SJCRH30 (cell line): ENCODE measurements around the gene ANK3. TPM values are rescaled to one million over a fixed set of nuclear protein-coding genes. Genes with fewer than 3 reads are reported as not detected.
A peak's percentile ranks its signal among the peaks of the same experiment; 100 is the strongest.

ENCODE experiments used
- DNase-seq, 2 experiments: peaks; one replicate each; pipeline ENCODE4 v3.0.0-alpha.2; 2015 to 2020
- H3K27ac ChIP-seq: fragments of 250-450 bp; sonication (Bioruptor Pico); 2 replicates; pipeline ENCODE4 v1.5.1; 2020; ENCODE audit warnings: mild to moderate bottlenecking, moderate library complexity
- H3K27me3 ChIP-seq: fragments of 250-450 bp; sonication (Bioruptor Pico); 2 replicates; pipeline ENCODE4 v1.5.1; 2020; ENCODE audit warnings: mild to moderate bottlenecking, moderate library complexity
- H3K36me3 ChIP-seq: fragments of 250-450 bp; sonication (Bioruptor Pico); 2 replicates; pipeline ENCODE4 v1.5.1; 2020; ENCODE audit warnings: mild to moderate bottlenecking, moderate library complexity
- H3K4me1 ChIP-seq: fragments of 250-450 bp; sonication (Bioruptor Pico); 2 replicates; pipeline ENCODE4 v1.5.1; 2020; ENCODE audit warnings: mild to moderate bottlenecking, moderate library complexity
- H3K4me3 ChIP-seq: fragments of 250-450 bp; sonication (Bioruptor Pico); 2 replicates; pipeline ENCODE4 v1.5.1; 2020; ENCODE audit warnings: mild to moderate bottlenecking, moderate library complexity
- H3K9me3 ChIP-seq: fragments of 250-450 bp; sonication (Bioruptor Pico); replicated peaks from 2 replicates; pipeline ENCODE4 v1.5.1; 2020; ENCODE audit warnings: mild to moderate bottlenecking, moderate library complexity
- total RNA-seq: library from RNA; depleted of rRNA; stranded (reverse); fragments of >200 nt; shearing (Covaris generic); gene quantifications from 2 replicates; pipeline ENCODE4 v1.2.3, GENCODE V29; 2014

The ANK3 gene
- total RNA-seq, 1 experiment from 2014 or later: 2.5 TPM

GRCh38 chr10:60258429-60258797 is 131.3 kb downstream of the ANK3 start:
- H3K4me1 ChIP-seq: no peaks in the 10 kb centered on the region
- H3K36me3 ChIP-seq: no peaks in the 10 kb centered on the region
- no peak overlapping the region for H3K4me3 ChIP-seq
- H3K9me3 ChIP-seq: no peaks in the 10 kb centered on the region
- DNase-seq: no peak
- H3K27ac ChIP-seq: no peak overlapping the region
- H3K27me3 ChIP-seq: no peaks in the 10 kb centered on the region

- Histone ChIP-seq H3K4me3 (no peak overlapping the region), H3K36me3 (no peaks in the 10 kb centered on the region), H3K9me3 (no peaks in the 10 kb centered on the region), H3K27me3 (no peaks in the 10 kb centered on the region), H3K27ac (no peak overlapping the region), H3K4me1 (no peaks in the 10 kb centered on the region)
- no peak for DNase-seq
These were observed 131.8 kb downstream of the ANK3 start for GRCh38 chr10:60257767-60258428.

- Histone ChIP-seq H3K4me1 (no peaks in the 10 kb centered on the region), H3K36me3 (no peaks in the 10 kb centered on the region), H3K9me3 (no peaks in the 10 kb centered on the region), H3K27ac (no peak overlapping the region), H3K27me3 (no peaks in the 10 kb centered on the region), H3K4me3 (no peak overlapping the region)
- no peak for DNase-seq
These were observed 134.9 kb downstream of the ANK3 start for GRCh38 chr10:60254776-60255175.

GRCh38 chr10:60253484-60253883 is 136.2 kb downstream of the ANK3 start:
- H3K27me3 ChIP-seq: no peaks in the 10 kb centered on the region
- H3K4me3 ChIP-seq: no peak overlapping the region
- DNase-seq: no peak
- no peaks in the 10 kb centered on the region for H3K9me3 ChIP-seq
- H3K27ac ChIP-seq: no peak overlapping the region
- H3K36me3 ChIP-seq: no peaks in the 10 kb centered on the region
- no peaks in the 10 kb centered on the region for H3K4me1 ChIP-seq

GRCh38 chr10:60252688-60253087 is 137.0 kb downstream of the ANK3 start:
- Histone ChIP-seq H3K4me1 (no peaks in the 10 kb centered on the region), H3K4me3 (no peak overlapping the region), H3K27me3 (no peaks in the 10 kb centered on the region), H3K36me3 (no peaks in the 10 kb centered on the region), H3K9me3 (no peaks in the 10 kb centered on the region), H3K27ac (no peak overlapping the region)
- DNase-seq: no peak

GRCh38 chr10:60246382-60246781 is 143.3 kb downstream of the ANK3 start:
- Histone ChIP-seq H3K4me3 (no peak overlapping the region), H3K9me3 (no peaks in the 10 kb centered on the region), H3K27ac (no peak overlapping the region), H3K36me3 (no peaks in the 10 kb centered on the region), H3K4me1 (no peaks in the 10 kb centered on the region), H3K27me3 (no peaks in the 10 kb centered on the region)
- no peak for DNase-seq

- Histone ChIP-seq H3K9me3 (no peaks in the 10 kb centered on the region), H3K27me3 (no peaks in the 10 kb centered on the region), H3K27ac (no peak overlapping the region), H3K4me3 (no peak overlapping the region), H3K4me1 (no peaks in the 10 kb centered on the region), H3K36me3 (no peaks in the 10 kb centered on the region)
- DNase-seq: no peak
These were observed 150.4 kb downstream of the ANK3 start for GRCh38 chr10:60239228-60239627.

- Histone ChIP-seq H3K4me3 (no peak overlapping the region), H3K27me3 (no peaks in the 10 kb centered on the region), H3K27ac (no peak overlapping the region), H3K36me3 (no peaks in the 10 kb centered on the region), H3K9me3 (no peaks in the 10 kb centered on the region), H3K4me1 (no peaks in the 10 kb centered on the region)
- DNase-seq: no peak
These were observed 150.9 kb downstream of the ANK3 start for GRCh38 chr10:60238759-60239100.

- Histone ChIP-seq H3K27me3 (no peaks in the 10 kb centered on the region), H3K27ac (no peak overlapping the region), H3K9me3 (no peaks in the 10 kb centered on the region), H3K36me3 (no peaks in the 10 kb centered on the region), H3K4me1 (no peaks in the 10 kb centered on the region), H3K4me3 (no peak overlapping the region)
- peak in 1 of 2 experiments; percentile 16 for DNase-seq
These were observed 151.5 kb downstream of the ANK3 start for GRCh38 chr10:60237977-60238758.

- DNase-seq: peak in 1 of 2 experiments; percentile 19
These were observed 152.7 kb downstream of the ANK3 start for GRCh38 chr10:60236869-60237524.

GRCh38 chr10:60235001-60235400 is 154.7 kb downstream of the ANK3 start:
- H3K4me3 ChIP-seq: no peak overlapping the region
- H3K36me3 ChIP-seq: no peaks in the 10 kb centered on the region
- no peaks in the 10 kb centered on the region for H3K9me3 ChIP-seq
- H3K27me3 ChIP-seq: no peaks in the 10 kb centered on the region
- no peaks in the 10 kb centered on the region for H3K4me1 ChIP-seq
- DNase-seq: no peak
- no peak overlapping the region for H3K27ac ChIP-seq

More at GRCh38 chr10:60236869-60237524, 152.7 kb downstream of the ANK3 start:
- no peaks in the 10 kb centered on the region for H3K36me3 ChIP-seq
- no peaks in the 10 kb centered on the region for H3K27me3 ChIP-seq
- no peaks in the 10 kb centered on the region for H3K9me3 ChIP-seq
- H3K27ac ChIP-seq: no peak overlapping the region
- no peaks in the 10 kb centered on the region for H3K4me1 ChIP-seq
- H3K4me3 ChIP-seq: no peak overlapping the region

- Histone ChIP-seq H3K36me3 (no peaks in the 10 kb centered on the region), H3K27me3 (no peaks in the 10 kb centered on the region), H3K9me3 (no peaks in the 10 kb centered on the region), H3K4me1 (no peaks in the 10 kb centered on the region), H3K27ac (no peak overlapping the region), H3K4me3 (no peak overlapping the region)
- no peak for DNase-seq
These were observed 155.1 kb downstream of the ANK3 start for GRCh38 chr10:60234551-60234950.

GRCh38 chr10:60230892-60231291 is 158.8 kb downstream of the ANK3 start:
- no peaks in the 10 kb centered on the region for H3K36me3 ChIP-seq
- no peak overlapping the region for H3K4me3 ChIP-seq
- no peaks in the 10 kb centered on the region for H3K4me1 ChIP-seq
- no peaks in the 10 kb centered on the region for H3K9me3 ChIP-seq
- no peak for DNase-seq
- H3K27ac ChIP-seq: no peak overlapping the region
- no peaks in the 10 kb centered on the region for H3K27me3 ChIP-seq

GRCh38 chr10:60224066-60224705 is 165.5 kb downstream of the ANK3 start:
- Histone ChIP-seq H3K4me3 (no peak overlapping the region), H3K4me1 (no peaks in the 10 kb centered on the region), H3K27ac (no peak overlapping the region), H3K9me3 (no peaks in the 10 kb centered on the region), H3K27me3 (no peaks in the 10 kb centered on the region), H3K36me3 (no peaks in the 10 kb centered on the region)
- DNase-seq: no peak

GRCh38 chr10:60222047-60222446 is 167.6 kb downstream of the ANK3 start:
- no peak for DNase-seq
- Histone ChIP-seq H3K4me3 (no peak overlapping the region), H3K27me3 (no peaks in the 10 kb centered on the region), H3K27ac (no peak overlapping the region), H3K4me1 (no peaks in the 10 kb centered on the region), H3K9me3 (no peaks in the 10 kb centered on the region), H3K36me3 (no peaks in the 10 kb centered on the region)
